HepG2 (cell line): ENCODE results near the gene MAPK8. TPM values are rescaled to one million over a fixed set of nuclear protein-coding genes. Genes with fewer than 3 reads are reported as not detected.

Experiments
- ATAC-seq: fragments of 200-7000 bp; cut with Tn5 transposase; 3 replicates; pipeline ENCODE4 v1.9.1; 2020; ENCODE audit warnings: mild to moderate bottlenecking, moderate library complexity
- BruUV-seq: library from RNA; stranded (reverse); fragments of 400-500 nt; replicated peaks from 2 replicates; lab custom pipeline; 2021; lab: Mats Ljungman, UMichigan
- CTCF ChIA-PET: fragments of 300-600 bp; formaldehyde crosslinking; extraction: SDS; loops from one replicate; lab custom pipeline; 2021; ENCODE audit warnings: low total read pairs, inconsistent platforms, low intra/inter-chr PET ratio; lab: Yijun Ruan, JAX
- POLR2A ChIA-PET: fragments of 350-600 bp; sonication (Branson Sonifier 250); formaldehyde crosslinking; loops from one replicate; lab custom pipeline; 2020; ENCODE audit warnings: antibody characterized with exemption, inconsistent platforms; lab: Yijun Ruan, JAX
- DNase-seq: peaks from one replicate; pipeline ENCODE4 v3.0.0-alpha.2; 2015; ENCODE audit warnings: low spot score
- FAIRE-seq: peaks from 3 replicates; lab custom pipeline; 2011; peaks lifted over from hg19 to GRCh38; lab: Jason Lieb, UNC
- H2AFZ ChIP-seq: one replicate; pipeline ENCODE4 v1.6.1; 2011; ENCODE audit warnings: low read length, inconsistent platforms
- H3K27ac ChIP-seq: fragments of 300-600 bp; 3 replicates; pipeline ENCODE4 v1.8.0; 2011; ENCODE audit warnings: mixed run types, mild to moderate bottlenecking, mixed read lengths, low read length, inconsistent platforms; ENCODE audit not compliant: insufficient read depth; ENCODE audit errors: extremely low read length
- H3K27me3 ChIP-seq, 2 experiments: fragments of 200-600 bp in 1 of 2; 2 replicates in 1 of 2; 3 replicates in 1 of 2; pipeline versions ENCODE4 v1.6.0 to v1.8.0; 2011; ENCODE audit warnings: low read length in 2 of 2, mild to moderate bottlenecking in 2 of 2, moderate library complexity in 2 of 2, inconsistent platforms in 1 of 2; ENCODE audit not compliant: insufficient read depth in 2 of 2, control insufficient read depth in 1 of 2
- H3K36me3 ChIP-seq, 2 experiments: fragments of 200-600 bp in 1 of 2; replicated peaks in 1 of 2; 2 replicates in 1 of 2; 3 replicates in 1 of 2; pipeline versions ENCODE4 v1.5.1 to v1.8.0; 2011; ENCODE audit warnings: low read length in 2 of 2, inconsistent platforms in 1 of 2; ENCODE audit not compliant: insufficient read depth in 2 of 2, control insufficient read depth in 1 of 2
- H3K4me1 ChIP-seq: 2 replicates; pipeline ENCODE4 v1.5.1; 2012; ENCODE audit warnings: low read length, inconsistent platforms; ENCODE audit not compliant: insufficient read depth
- H3K4me2 ChIP-seq: 2 replicates; pipeline ENCODE4 v1.6.0; 2011; ENCODE audit warnings: low read depth, low read length, inconsistent platforms
- H3K4me3 ChIP-seq, 3 experiments: fragments of 200-600 bp in 1 of 3; sonication (generic), shearing (Covaris generic) in 1 of 3; replicated peaks in 1 of 3; 2 replicates each; pipeline ENCODE4 v1.5.1; 2011 to 2016; ENCODE audit warnings: low read length in 3 of 3, inconsistent platforms in 2 of 3, low read depth in 2 of 3, mild to moderate bottlenecking in 2 of 3, control low read depth in 1 of 3, mixed read lengths in 1 of 3; ENCODE audit not compliant: insufficient read depth in 1 of 3
- H3K79me2 ChIP-seq: one replicate; pipeline ENCODE4 v1.6.1; 2011; ENCODE audit warnings: low read length, inconsistent platforms; ENCODE audit not compliant: insufficient read depth
- H3K9ac ChIP-seq: 2 replicates; pipeline ENCODE4 v1.6.0; 2011; ENCODE audit warnings: mild to moderate bottlenecking, low read depth, low read length, inconsistent platforms; ENCODE audit not compliant: insufficient read depth
- H3K9me3 ChIP-seq: 2 replicates; pipeline ENCODE4 v1.5.1; 2012; ENCODE audit warnings: mild to moderate bottlenecking, low read length
- H4K20me1 ChIP-seq: 2 replicates; pipeline ENCODE4 v1.6.0; 2011; ENCODE audit warnings: inconsistent platforms, mild to moderate bottlenecking, low read length, moderate library complexity; ENCODE audit not compliant: insufficient read depth
- ATF7-NPFF ChIP-seq: sonication (generic); formaldehyde crosslinking; IDR thresholded peaks from 2 replicates; pipeline ENCODE4 v1.8.1; 2023; ENCODE audit warnings: mild to moderate bottlenecking, low read depth, missing genetic modification reagents, moderate library complexity
- ISX ChIP-seq: sonication (generic); formaldehyde crosslinking; conservative IDR thresholded peaks from 2 replicates; pipeline ENCODE4 v1.5.0; 2020; ENCODE audit warnings: missing genetic modification reagents
- KLF12 ChIP-seq: sonication (generic); formaldehyde crosslinking; IDR thresholded peaks from 2 replicates; pipeline ENCODE4 v1.4.0; 2020; ENCODE audit warnings: missing genetic modification reagents, borderline replicate concordance
- PAX8 ChIP-seq: sonication (generic); formaldehyde crosslinking; IDR thresholded peaks from 2 replicates; pipeline ENCODE4 v1.8.0; 2022; ENCODE audit warnings: mild to moderate bottlenecking, missing genetic modification reagents, borderline replicate concordance
- PLRG1 ChIP-seq: fragments of 450-650 bp; conservative IDR thresholded peaks from 2 replicates; pipeline ENCODE4 v1.6.1; 2016
- RBM39 ChIP-seq: fragments of 200-400 bp; formaldehyde crosslinking; IDR thresholded peaks from one replicate; pipeline ENCODE4 v1.6.1; 2018; ENCODE audit warnings: antibody characterized with exemption, mild to moderate bottlenecking, low read depth, low read length; ENCODE audit not compliant: poor library complexity, severe bottlenecking
- SAFB2 ChIP-seq: sonication (generic); formaldehyde crosslinking; IDR thresholded peaks from 2 replicates; pipeline ENCODE4 v1.5.1; 2020; ENCODE audit warnings: missing genetic modification reagents, low read depth, mild to moderate bottlenecking, borderline replicate concordance
- SIN3A ChIP-seq: IDR thresholded peaks from 2 replicates; pipeline ENCODE4 v1.6.1; 2011; ENCODE audit warnings: low read depth, mild to moderate bottlenecking, control low read depth, low read length, borderline replicate concordance
- ZFYVE20 ChIP-seq: sonication (generic); formaldehyde crosslinking; IDR thresholded peaks from 2 replicates; pipeline ENCODE4 v1.8.0; 2023; ENCODE audit warnings: low read depth, mild to moderate bottlenecking, moderate library complexity, missing genetic modification reagents, borderline replicate concordance
- WGBS: methylation state at CpG from one replicate; pipeline ENCODE4 v1.1.6; 2017; ENCODE audit warnings: low lambda C conversion rate; 5-methylcytosine and 5-hydroxymethylcytosine counted together
- in situ Hi-C: cut with HindIII; loops from 2 replicates; pipeline ENCODE4 v1.10.0; 2017; ENCODE audit warnings: low pct_unique_long_range_greater_than_20kb; ENCODE audit not compliant: extremely low pct_ligation_motif_present
- intact Hi-C: fragments of 100-400 bp; cut with micrococcal nuclease; formaldehyde crosslinking; loops from one replicate; pipeline ENCODE4 v1.10.0; 2022; ENCODE audit not compliant: unreplicated experiment
- polyA plus RNA-seq, 8 experiments: library from polyadenylated mRNA; depleted of rRNA in 3 of 8; stranded (reverse) in 7 of 8; unstranded in 1 of 8; fragments of >200 nt; fragmentation: Illumina TruSeq in 4 of 8; extraction: Trizol in 4 of 8; gene quantifications; 2 replicates each; pipeline versions ENCODE4 v1.2.1 to v1.2.3, GENCODE V29; 2011 to 2016; ENCODE audit warnings: low read depth in 4 of 8, missing spikeins in 1 of 8, mixed read lengths in 1 of 8; ENCODE audit not compliant: insufficient read depth in 1 of 8
- total RNA-seq, 5 experiments: library from RNA; depleted of rRNA; stranded (reverse); fragments of >200 nt; fragmentation: Illumina TruSeq; extraction: Trizol; gene quantifications; 2 replicates each; pipeline ENCODE4 v1.2.3, GENCODE V29; 2016; ENCODE audit warnings: low read depth in 1 of 5
- TF ChIP-seq, protein P1 (sequence below): sonication (generic); formaldehyde crosslinking; IDR thresholded peaks from 2 replicates; pipeline ENCODE4 v1.5.1; 2020; ENCODE audit warnings: mild to moderate bottlenecking, missing genetic modification reagents, moderate library complexity
- TF ChIP-seq, protein P2 (sequence below): sonication (generic); formaldehyde crosslinking; conservative IDR thresholded peaks from 2 replicates; pipeline ENCODE4 v1.8.0; 2022; ENCODE audit warnings: low read depth, missing genetic modification reagents
- TF ChIP-seq, protein P3 (sequence below): sonication (generic); formaldehyde crosslinking; IDR thresholded peaks from 2 replicates; pipeline ENCODE4 v1.5.1; 2020; ENCODE audit warnings: missing genetic modification reagents, mild to moderate bottlenecking, borderline replicate concordance

The MAPK8 gene
- total and polyA plus RNA-seq, 2 of the 13 experiments (the other 11 are each of a cell fraction or from before 2014, with no cell fraction given) = 41.6 to 47.3 TPM

DNA sequence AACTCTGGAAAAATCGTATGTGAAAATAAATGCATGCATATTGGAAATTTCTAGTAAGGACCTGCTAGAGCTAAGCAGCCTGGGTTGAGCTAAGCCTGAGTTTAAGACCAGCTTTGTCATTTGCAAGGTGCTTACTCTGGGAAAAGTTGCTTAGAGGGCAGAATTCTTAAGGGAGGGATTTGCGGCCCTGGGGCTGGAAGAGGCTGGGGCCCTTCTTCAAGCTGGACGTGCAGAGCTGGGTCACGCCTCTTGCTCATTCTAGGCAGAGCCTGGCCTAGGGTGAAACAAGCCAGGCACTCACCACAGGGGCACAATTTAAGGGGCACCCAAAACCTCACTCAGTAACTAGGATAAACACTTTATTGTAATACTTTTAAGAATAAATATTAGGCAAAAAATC, 161.2 kb downstream of the MAPK8 start (continued):
- TF ChIP-seq, protein P1, sequence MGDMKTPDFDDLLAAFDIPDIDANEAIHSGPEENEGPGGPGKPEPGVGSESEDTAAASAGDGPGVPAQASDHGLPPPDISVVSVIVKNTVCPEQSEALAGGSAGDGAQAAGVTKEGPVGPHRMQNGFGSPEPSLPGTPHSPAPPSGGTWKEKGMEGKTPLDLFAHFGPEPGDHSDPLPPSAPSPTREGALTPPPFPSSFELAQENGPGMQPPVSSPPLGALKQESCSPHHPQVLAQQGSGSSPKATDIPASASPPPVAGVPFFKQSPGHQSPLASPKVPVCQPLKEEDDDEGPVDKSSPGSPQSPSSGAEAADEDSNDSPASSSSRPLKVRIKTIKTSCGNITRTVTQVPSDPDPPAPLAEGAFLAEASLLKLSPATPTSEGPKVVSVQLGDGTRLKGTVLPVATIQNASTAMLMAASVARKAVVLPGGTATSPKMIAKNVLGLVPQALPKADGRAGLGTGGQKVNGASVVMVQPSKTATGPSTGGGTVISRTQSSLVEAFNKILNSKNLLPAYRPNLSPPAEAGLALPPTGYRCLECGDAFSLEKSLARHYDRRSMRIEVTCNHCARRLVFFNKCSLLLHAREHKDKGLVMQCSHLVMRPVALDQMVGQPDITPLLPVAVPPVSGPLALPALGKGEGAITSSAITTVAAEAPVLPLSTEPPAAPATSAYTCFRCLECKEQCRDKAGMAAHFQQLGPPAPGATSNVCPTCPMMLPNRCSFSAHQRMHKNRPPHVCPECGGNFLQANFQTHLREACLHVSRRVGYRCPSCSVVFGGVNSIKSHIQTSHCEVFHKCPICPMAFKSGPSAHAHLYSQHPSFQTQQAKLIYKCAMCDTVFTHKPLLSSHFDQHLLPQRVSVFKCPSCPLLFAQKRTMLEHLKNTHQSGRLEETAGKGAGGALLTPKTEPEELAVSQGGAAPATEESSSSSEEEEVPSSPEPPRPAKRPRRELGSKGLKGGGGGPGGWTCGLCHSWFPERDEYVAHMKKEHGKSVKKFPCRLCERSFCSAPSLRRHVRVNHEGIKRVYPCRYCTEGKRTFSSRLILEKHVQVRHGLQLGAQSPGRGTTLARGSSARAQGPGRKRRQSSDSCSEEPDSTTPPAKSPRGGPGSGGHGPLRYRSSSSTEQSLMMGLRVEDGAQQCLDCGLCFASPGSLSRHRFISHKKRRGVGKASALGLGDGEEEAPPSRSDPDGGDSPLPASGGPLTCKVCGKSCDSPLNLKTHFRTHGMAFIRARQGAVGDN = no peak
- TF ChIP-seq ATF7-NPFF (CRISPR knock-in tag) = no peak
- TF ChIP-seq PAX8 (CRISPR knock-in tag) = no peak
- TF ChIP-seq KLF12 = no peak
- TF ChIP-seq SAFB2 = no peak

DNA sequence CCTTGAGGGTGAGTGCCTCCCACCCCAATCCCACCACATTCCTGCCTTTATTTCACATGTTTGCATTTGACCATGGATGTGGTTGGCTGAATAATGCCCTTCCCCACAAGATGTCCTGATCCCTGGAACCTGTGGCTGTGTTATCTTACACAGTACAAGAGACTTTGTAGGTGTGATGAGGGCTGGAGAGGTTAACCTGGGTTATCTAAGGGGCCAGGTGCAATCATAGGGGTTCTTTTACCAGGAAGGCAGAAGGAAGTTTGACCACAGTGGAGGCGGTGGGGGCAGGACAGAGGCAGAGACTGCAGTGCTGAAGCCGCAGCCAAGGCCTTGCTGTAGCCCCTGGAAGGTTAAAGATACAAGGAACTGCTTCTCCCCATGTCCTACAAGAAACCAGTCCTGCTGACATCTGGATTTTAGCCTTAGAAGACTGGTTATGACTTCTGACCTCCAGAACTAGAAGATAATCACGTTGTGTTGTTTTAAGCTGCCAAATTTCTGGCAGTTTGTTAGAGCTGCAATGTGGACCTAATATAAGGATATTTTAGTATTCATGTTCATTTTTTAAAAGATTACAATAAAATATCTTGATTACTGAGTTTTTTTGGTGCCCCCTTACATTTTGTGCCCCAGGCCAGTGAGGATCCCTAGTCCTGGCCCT, 161.8 kb downstream of the MAPK8 start:
- FAIRE-seq = no peak
- POLR2A ChIA-PET = interaction anchor here (1.0 kb wide), 1 partner anchor 8 kb away, joined by 3 read pairs; no protein-coding TSS in a partner anchor
- TF ChIP-seq ISX (no peak), RBM39 (no peak), PLRG1 (no peak), ZFYVE20 (CRISPR knock-in tag) (no peak), SIN3A (no peak)
- TF ChIP-seq, protein P2, sequence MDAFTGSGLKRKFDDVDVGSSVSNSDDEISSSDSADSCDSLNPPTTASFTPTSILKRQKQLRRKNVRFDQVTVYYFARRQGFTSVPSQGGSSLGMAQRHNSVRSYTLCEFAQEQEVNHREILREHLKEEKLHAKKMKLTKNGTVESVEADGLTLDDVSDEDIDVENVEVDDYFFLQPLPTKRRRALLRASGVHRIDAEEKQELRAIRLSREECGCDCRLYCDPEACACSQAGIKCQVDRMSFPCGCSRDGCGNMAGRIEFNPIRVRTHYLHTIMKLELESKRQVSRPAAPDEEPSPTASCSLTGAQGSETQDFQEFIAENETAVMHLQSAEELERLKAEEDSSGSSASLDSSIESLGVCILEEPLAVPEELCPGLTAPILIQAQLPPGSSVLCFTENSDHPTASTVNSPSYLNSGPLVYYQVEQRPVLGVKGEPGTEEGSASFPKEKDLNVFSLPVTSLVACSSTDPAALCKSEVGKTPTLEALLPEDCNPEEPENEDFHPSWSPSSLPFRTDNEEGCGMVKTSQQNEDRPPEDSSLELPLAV = no peak
- TF ChIP-seq, protein P3, sequence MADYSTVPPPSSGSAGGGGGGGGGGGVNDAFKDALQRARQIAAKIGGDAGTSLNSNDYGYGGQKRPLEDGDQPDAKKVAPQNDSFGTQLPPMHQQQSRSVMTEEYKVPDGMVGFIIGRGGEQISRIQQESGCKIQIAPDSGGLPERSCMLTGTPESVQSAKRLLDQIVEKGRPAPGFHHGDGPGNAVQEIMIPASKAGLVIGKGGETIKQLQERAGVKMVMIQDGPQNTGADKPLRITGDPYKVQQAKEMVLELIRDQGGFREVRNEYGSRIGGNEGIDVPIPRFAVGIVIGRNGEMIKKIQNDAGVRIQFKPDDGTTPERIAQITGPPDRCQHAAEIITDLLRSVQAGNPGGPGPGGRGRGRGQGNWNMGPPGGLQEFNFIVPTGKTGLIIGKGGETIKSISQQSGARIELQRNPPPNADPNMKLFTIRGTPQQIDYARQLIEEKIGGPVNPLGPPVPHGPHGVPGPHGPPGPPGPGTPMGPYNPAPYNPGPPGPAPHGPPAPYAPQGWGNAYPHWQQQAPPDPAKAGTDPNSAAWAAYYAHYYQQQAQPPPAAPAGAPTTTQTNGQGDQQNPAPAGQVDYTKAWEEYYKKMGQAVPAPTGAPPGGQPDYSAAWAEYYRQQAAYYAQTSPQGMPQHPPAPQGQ = no peak

More for the DNA sequence above, 161.8 kb downstream of the MAPK8 start:
- Histone ChIP-seq H3K79me2 (no peaks in the 10 kb centered on the region), H3K9ac (no peak overlapping the region), H4K20me1 (no peaks in the 10 kb centered on the region), H3K27me3 (0 out of 5 replicates have a peak, but pooled peaks cover 0 to 11% of the 10 kb centered on the region in 2 experiments), H3K27ac (no peak overlapping the region), H3K4me2 (no peak overlapping the region), H2AFZ (no peak overlapping the region), H3K9me3 (no peaks in the 10 kb centered on the region), H3K4me1 (peaks cover 12% of the 10 kb centered on the region; the same call in 1 of the 2 replicates), H3K36me3 (no peaks in the 10 kb centered on the region), H3K4me3 (no peak overlapping the region)
- DNase-seq = no peak
- 0% methylated on average over 3 of the region's 3 CpGs for WGBS
- CTCF ChIA-PET = no interaction called here
- intact Hi-C loops (no loop called here), in situ Hi-C loops (no loop called here)
- no TSS peak for BruUV-seq
- ATAC-seq = no peak
